Esophagus muscularis mucosa (tissue), 4 donors: Measurements from ENCODE around the gene GNPTG.

ENCODE experiments used
- CTCF ChIP-seq, 3 experiments: fragments of 200-600 bp in 2 of 3; fragments of 450-650 bp in 1 of 3; sonication (generic) in 2 of 3; IDR thresholded peaks; one replicate each; pipeline ENCODE4 v1.5.1; 2017 to 2019; ENCODE audit warnings: antibody characterized with exemption in 3 of 3, mild to moderate bottlenecking in 2 of 3, moderate library complexity in 1 of 3
- EP300 ChIP-seq: sonication (generic); formaldehyde crosslinking; IDR thresholded peaks from one replicate; pipeline ENCODE4 v1.6.1; 2017; ENCODE audit warnings: antibody characterized with exemption
- POLR2A ChIP-seq: fragments of 450-650 bp; IDR thresholded peaks from one replicate; pipeline ENCODE4 v1.6.1; 2017; ENCODE audit warnings: antibody characterized with exemption, moderate library complexity, mild to moderate bottlenecking, low read depth
- POLR2AphosphoS5 ChIP-seq, 2 donors: sonication (generic); formaldehyde crosslinking; IDR thresholded peaks; one replicate each; pipeline ENCODE4 v1.6.1; 2017; ENCODE audit warnings: antibody characterized with exemption in 2 of 2

- TF ChIP-seq POLR2AphosphoS5 (IDR thresholded peaks at IDR 0.05) (no peak), CTCF (IDR thresholded peaks at IDR 0.05) (no peak), POLR2A (no peak), EP300 (no peak)
Measured at GRCh38 chr16:1335211-1335971, 16.3 kb upstream of the GNPTG start.
